PC-9 (cell line): ENCODE data around the gene GNAO1. TPM values are rescaled to one million over a fixed set of nuclear protein-coding genes. Genes with fewer than 3 reads are reported as not detected.

ENCODE experiments used
- BruUV-seq: library from RNA; stranded (reverse); fragments of 400-500 nt; replicated peaks from 2 replicates; lab custom pipeline; 2021; lab: Mats Ljungman, UMichigan
- CTCF ChIA-PET: fragments of 300-600 bp; sonication (Branson Sonifier 250); formaldehyde crosslinking; loops from one replicate; lab custom pipeline; 2022; ENCODE audit warnings: antibody characterized with exemption; lab: Charles Lee
- POLR2A ChIA-PET: fragments of 300-600 bp; sonication (Branson Sonifier 250); formaldehyde crosslinking; loops from one replicate; lab custom pipeline; 2022; ENCODE audit warnings: antibody characterized with exemption; ENCODE audit not compliant: unreplicated experiment; lab: Charles Lee
- DNase-seq, 2 experiments: peaks; one replicate each; pipeline versions ENCODE4 v3.0.0 to v3.0.0-alpha.2; 2015 to 2022; ENCODE audit warnings: mixed read lengths in 1 of 2
- H2AFZ ChIP-seq: fragments of 200-600 bp; sonication (generic); 2 replicates; pipeline ENCODE4 v1.8.1; 2017; ENCODE audit warnings: antibody characterized with exemption
- H3F3A ChIP-seq: fragments of 200-600 bp; sonication (generic); 2 replicates; pipeline ENCODE4 v1.8.1; 2017; ENCODE audit warnings: antibody characterized with exemption, mild to moderate bottlenecking, low read depth; ENCODE audit not compliant: insufficient read depth
- H3K27ac ChIP-seq: fragments of 200-600 bp; sonication (generic); 2 replicates; pipeline ENCODE4 v1.6.1; 2016; ENCODE audit warnings: mixed run types
- H3K27me3 ChIP-seq: fragments of 200-600 bp; sonication (generic); 2 replicates; pipeline ENCODE4 v1.6.1; 2016; ENCODE audit warnings: low read depth, mixed run types; ENCODE audit not compliant: insufficient read depth
- H3K36me3 ChIP-seq: fragments of 200-600 bp; sonication (generic); 2 replicates; pipeline ENCODE4 v1.6.1; 2016; ENCODE audit warnings: low read depth, mixed run types
- H3K4me1 ChIP-seq: fragments of 200-600 bp; sonication (generic); replicated peaks from 2 replicates; pipeline ENCODE4 v1.6.1; 2016; ENCODE audit warnings: mixed run types; ENCODE audit not compliant: insufficient read depth
- H3K4me2 ChIP-seq: fragments of 200-600 bp; sonication (generic); 2 replicates; pipeline ENCODE4 v1.6.1; 2017; ENCODE audit warnings: mixed run types
- H3K4me3 ChIP-seq: fragments of 200-600 bp; sonication (generic); 2 replicates; pipeline ENCODE4 v1.6.1; 2016; ENCODE audit warnings: mixed run types
- H3K79me2 ChIP-seq: fragments of 200-600 bp; sonication (generic); 2 replicates; pipeline ENCODE4 v1.6.1; 2017; ENCODE audit warnings: low read depth, mixed run types
- H3K9me2 ChIP-seq: fragments of 200-600 bp; sonication (generic); 2 replicates; pipeline ENCODE4 v1.8.1; 2017; ENCODE audit warnings: mild to moderate bottlenecking; ENCODE audit not compliant: insufficient read depth
- H3K9me3 ChIP-seq: fragments of 200-600 bp; sonication (generic); 2 replicates; pipeline ENCODE4 v1.8.1; 2016; ENCODE audit warnings: low read depth; ENCODE audit not compliant: insufficient read depth
- H4K20me1 ChIP-seq: fragments of 200-600 bp; sonication (generic); 2 replicates; pipeline ENCODE4 v1.8.1; 2017; ENCODE audit not compliant: insufficient read depth
- EZH2 ChIP-seq: fragments of 200-600 bp; sonication (generic); IDR thresholded peaks from 2 replicates; pipeline ENCODE4 v1.8.0; 2017; ENCODE audit warnings: antibody characterized with exemption, low read depth
- intact Hi-C: fragments of 100-400 bp; cut with micrococcal nuclease; formaldehyde crosslinking; loops from one replicate; pipeline ENCODE4 v1.10.0; 2022; ENCODE audit not compliant: unreplicated experiment
- total RNA-seq: library from RNA; stranded (reverse); gene quantifications from 2 replicates; pipeline ENCODE4 v1.2.3, GENCODE V29; 2021
- TF ChIP-seq, protein P1 (sequence below): fragments of 200-600 bp; sonication (generic); conservative IDR thresholded peaks from 2 replicates; pipeline ENCODE4 v1.6.1; 2017; ENCODE audit warnings: mixed run types, antibody characterized with exemption, mild to moderate bottlenecking, moderate library complexity

GNAO1 gene
- total RNA-seq, 1 experiment from 2014 or later: 2.8 TPM

DNA sequence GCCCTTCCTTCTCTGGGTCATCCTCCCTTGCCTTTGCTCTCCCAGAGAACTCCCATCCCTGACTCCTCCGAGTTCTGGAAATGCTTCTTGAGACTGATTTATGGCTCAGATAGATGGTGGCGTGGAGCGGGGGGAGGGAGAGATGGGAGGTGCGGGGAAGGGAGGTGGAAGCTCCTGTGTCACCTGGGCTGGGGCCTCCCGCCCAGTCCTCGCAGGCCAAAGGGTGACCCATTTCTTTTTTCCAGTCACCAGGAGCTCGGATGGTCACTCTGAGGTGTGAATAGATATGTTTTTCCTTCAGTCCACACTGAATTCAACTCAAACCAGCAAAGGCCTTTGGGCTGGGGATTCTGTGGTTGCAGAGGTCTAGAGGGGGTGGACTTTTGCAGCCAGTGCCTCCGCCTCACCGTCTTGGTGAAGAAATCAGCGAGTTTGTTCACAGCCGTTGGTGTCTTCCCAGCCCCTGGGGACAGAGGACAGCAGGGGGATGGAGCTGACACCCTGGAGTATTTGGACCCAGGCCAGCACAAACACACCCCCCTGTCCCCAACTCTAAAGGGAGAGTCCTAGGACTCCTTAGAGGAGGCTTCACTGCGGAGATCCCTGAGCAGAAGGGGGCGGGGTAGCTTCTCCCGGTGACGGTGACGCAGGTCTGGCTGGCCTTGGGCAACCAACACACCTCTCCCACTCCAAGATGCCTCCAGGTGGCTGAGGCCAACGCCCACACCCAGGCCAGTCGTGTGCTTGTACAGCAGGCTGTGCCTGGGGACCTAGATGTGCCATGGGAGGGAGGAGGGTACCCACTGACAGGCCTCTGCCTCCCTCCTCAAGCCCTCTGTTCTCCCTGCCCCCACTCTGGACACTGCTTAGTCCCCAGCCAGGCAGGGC lies 153.5 kb downstream of the GNAO1 start:
- TF ChIP-seq, protein P1, sequence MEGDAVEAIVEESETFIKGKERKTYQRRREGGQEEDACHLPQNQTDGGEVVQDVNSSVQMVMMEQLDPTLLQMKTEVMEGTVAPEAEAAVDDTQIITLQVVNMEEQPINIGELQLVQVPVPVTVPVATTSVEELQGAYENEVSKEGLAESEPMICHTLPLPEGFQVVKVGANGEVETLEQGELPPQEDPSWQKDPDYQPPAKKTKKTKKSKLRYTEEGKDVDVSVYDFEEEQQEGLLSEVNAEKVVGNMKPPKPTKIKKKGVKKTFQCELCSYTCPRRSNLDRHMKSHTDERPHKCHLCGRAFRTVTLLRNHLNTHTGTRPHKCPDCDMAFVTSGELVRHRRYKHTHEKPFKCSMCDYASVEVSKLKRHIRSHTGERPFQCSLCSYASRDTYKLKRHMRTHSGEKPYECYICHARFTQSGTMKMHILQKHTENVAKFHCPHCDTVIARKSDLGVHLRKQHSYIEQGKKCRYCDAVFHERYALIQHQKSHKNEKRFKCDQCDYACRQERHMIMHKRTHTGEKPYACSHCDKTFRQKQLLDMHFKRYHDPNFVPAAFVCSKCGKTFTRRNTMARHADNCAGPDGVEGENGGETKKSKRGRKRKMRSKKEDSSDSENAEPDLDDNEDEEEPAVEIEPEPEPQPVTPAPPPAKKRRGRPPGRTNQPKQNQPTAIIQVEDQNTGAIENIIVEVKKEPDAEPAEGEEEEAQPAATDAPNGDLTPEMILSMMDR: no peak
- TF ChIP-seq EZH2: no peak
- no peak overlapping the region for H2AFZ ChIP-seq
- H3K4me2 ChIP-seq: peak overlapping the region; percentile 13; the same call in 1 of the 2 replicates
- no peaks in the 10 kb centered on the region for H3K27me3 ChIP-seq
- intact Hi-C loops: no loop called here
- H4K20me1 ChIP-seq: no peaks in the 10 kb centered on the region
- H3K36me3 ChIP-seq: no peaks in the 10 kb centered on the region
- H3K9me2 ChIP-seq: no peaks in the 10 kb centered on the region
- ChIA-PET POLR2A (interaction anchor here (0.6 kb wide), 1 partner anchor 402 kb away, joined by 9 read pairs; no protein-coding TSS in a partner anchor), CTCF (interaction anchor here (0.6 to 2.1 kb wide), 3 partner anchors 8 to 16 kb away, joined by 3 to 13 read pairs (median 3); no protein-coding TSS in a partner anchor)
- no peaks in the 10 kb centered on the region for H3K9me3 ChIP-seq
- H3K4me1 ChIP-seq: peaks cover 27% of the 10 kb centered on the region
- no peaks in the 10 kb centered on the region for H3F3A ChIP-seq
- H3K4me3 ChIP-seq: no peak overlapping the region
- no TSS peak for BruUV-seq
- peak; percentile 53 to 86 for DNase-seq
- H3K27ac ChIP-seq: no peak overlapping the region
- no peaks in the 10 kb centered on the region for H3K79me2 ChIP-seq

DNA sequence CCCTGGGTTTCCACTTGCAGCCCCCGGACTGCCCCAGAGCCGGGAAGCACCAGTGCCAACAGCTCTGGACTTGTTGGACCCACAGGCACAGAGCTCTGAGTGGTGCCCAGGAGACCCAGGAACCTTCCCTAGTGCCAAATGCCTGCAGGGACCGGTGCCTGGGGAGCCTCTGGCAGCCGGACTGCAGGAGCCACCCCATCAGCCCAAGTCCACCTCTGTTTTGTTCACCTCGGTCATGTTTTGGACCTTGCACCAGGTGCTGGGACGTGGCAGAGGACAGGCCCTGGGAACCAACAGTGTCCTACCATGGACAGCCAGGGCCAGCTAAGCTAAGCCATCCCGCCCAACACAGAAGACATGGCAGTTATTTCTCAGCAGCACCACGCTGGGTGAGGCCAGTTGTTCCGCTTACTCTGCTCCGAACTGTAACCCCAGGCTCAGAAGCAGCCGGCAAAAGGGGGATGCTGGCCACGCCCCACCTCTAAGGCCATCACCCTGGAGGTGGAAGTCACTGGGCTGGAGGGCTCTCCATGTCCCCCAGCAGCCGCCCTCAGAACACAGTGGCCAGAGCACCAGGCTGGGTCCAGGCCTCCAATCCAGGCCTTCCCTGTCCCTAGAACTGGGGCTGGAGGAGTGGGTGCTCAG lies 154.2 kb downstream of the GNAO1 start:
- H3K27me3 ChIP-seq: no peaks in the 10 kb centered on the region
- H3K4me2 ChIP-seq: no peak overlapping the region
- no peak overlapping the region for H3K4me3 ChIP-seq
- no peaks in the 10 kb centered on the region for H3K9me3 ChIP-seq
- intact Hi-C loops: no loop called here
- no peaks in the 10 kb centered on the region for H3K9me2 ChIP-seq
- DNase-seq: no peak
- ChIA-PET POLR2A (interaction anchor here (0.6 kb wide), 1 partner anchor 402 kb away, joined by 9 read pairs; no protein-coding TSS in a partner anchor), CTCF (interaction anchor here (0.9 to 2.1 kb wide), 2 partner anchors 7 to 11 kb away, joined by 3 to 13 read pairs; no protein-coding TSS in a partner anchor)
- no peaks in the 10 kb centered on the region for H3K79me2 ChIP-seq
- no peaks in the 10 kb centered on the region for H4K20me1 ChIP-seq
- no peak overlapping the region for H2AFZ ChIP-seq
- BruUV-seq: no TSS peak
- no peak overlapping the region for H3K27ac ChIP-seq
- TF ChIP-seq EZH2: no peak
- TF ChIP-seq, protein P1: no peak
- H3K36me3 ChIP-seq: no peaks in the 10 kb centered on the region
- H3K4me1 ChIP-seq: peaks cover 27% of the 10 kb centered on the region
- H3F3A ChIP-seq: no peaks in the 10 kb centered on the region

DNA sequence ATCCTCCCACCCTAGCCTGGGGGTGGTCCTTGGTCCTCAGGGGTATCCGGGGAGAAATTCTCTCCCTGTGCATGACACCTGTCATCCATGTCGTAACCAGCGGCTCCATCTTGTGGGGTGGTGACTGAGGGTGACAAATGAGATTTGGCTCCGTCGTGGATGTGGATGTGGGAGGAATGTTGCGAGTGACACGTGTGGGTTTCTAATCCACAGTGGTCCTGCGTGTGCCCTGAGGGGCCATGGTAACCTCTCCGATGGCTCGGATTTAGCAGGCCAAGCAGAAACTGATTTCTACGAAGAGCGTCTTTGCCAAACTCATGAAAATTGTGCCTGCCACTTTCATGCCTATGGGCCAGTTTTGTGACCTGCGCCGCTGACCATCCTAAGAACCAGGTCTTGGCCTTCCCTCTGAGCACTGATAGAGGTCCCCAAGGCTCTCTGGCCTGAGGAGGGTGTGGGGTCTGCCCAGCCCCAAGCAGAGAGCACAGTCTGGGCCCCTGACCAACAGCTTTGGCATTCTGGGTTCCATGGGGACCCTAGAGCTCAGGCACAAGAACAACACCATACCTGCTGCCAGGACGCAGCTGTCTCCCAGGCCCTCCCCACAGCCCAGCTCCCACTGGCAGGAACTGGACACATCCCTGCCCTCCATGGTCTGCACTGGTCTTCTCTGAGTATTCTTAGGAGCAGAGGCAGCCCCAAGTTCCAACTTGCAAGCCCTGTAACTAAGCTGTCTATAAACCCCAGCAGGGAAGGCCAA lies 155.0 kb downstream of the GNAO1 start:
- intact Hi-C loops: no loop called here
- Histone ChIP-seq H3K79me2 (no peaks in the 10 kb centered on the region), H3K9me2 (no peaks in the 10 kb centered on the region), H3K9me3 (no peaks in the 10 kb centered on the region), H3K27ac (no peak overlapping the region), H3F3A (no peaks in the 10 kb centered on the region), H3K36me3 (no peaks in the 10 kb centered on the region), H3K4me2 (no peak overlapping the region), H3K27me3 (no peaks in the 10 kb centered on the region), H4K20me1 (no peaks in the 10 kb centered on the region), H2AFZ (no peak overlapping the region), H3K4me1 (peaks cover 27% of the 10 kb centered on the region), H3K4me3 (no peak overlapping the region)
- ChIA-PET CTCF (interaction anchor here (0.6 kb wide), 1 partner anchor 559 kb away, joined by 5 read pairs; no protein-coding TSS in a partner anchor), POLR2A (no interaction called here)
- peak in 1 of 2 experiments; percentile 32 for DNase-seq
- no peak for TF ChIP-seq EZH2
- TF ChIP-seq, protein P1: no peak
- BruUV-seq: no TSS peak
